Measurements from ENCODE around the gene ATG9B.

DNA sequence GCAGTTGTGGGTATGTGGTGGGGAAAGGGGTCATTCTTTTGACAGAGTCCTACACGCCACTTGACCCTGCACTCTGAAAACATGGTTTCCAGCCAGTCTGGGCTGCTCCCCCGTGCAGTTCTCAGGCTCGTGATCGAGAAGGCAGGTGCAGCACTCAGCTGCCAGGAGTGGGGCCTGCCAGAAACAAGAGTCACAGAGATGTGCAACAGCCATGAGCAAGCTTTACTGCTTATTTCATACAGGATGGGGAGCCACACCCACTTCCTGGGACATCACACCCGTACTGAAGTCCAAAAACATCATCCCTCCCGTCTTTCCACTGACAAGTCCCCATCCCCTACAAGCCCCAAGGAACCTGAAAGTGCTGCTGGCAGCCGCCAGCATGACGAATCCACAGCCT, 9.3 kb downstream of the ATG9B start:
- TF ChIP-seq SP2 (IDR thresholded peaks at IDR 0.05; ENCODE audit: extremely low read depth, low read depth, low read length, poor library complexity, severe bottlenecking) = no peak
- no peak for TF ChIP-seq MAX (CRISPR knock-in tag; IDR thresholded peaks at IDR 0.05)
